IPS DF 6.9 (cell line): ENCODE measurements around the gene KHK.

ENCODE experiments used
- DNase-seq: peaks from one replicate; pipeline ENCODE4 v3.0.0-alpha.2; 2013; ENCODE audit warnings: low read depth, low spot score
- H3K27ac ChIP-seq: one replicate; pipeline ENCODE4 v1.5.1; 2013; ENCODE audit warnings: low read length, control low read depth
- H3K27me3 ChIP-seq: 2 replicates; pipeline ENCODE4 v1.6.1; 2013; ENCODE audit warnings: mild to moderate bottlenecking, low read length; ENCODE audit not compliant: control insufficient read depth, insufficient read depth
- H3K36me3 ChIP-seq: 2 replicates; pipeline ENCODE4 v1.6.1; 2013; ENCODE audit warnings: low read length; ENCODE audit not compliant: control insufficient read depth, insufficient read depth
- H3K4me1 ChIP-seq: 2 replicates; pipeline ENCODE4 v1.6.1; 2013; ENCODE audit warnings: low read length; ENCODE audit not compliant: control insufficient read depth, insufficient read depth
- H3K4me3 ChIP-seq: 2 replicates; pipeline ENCODE4 v1.5.1; 2013; ENCODE audit warnings: mild to moderate bottlenecking, low read length
- H3K9me3 ChIP-seq: 2 replicates; pipeline ENCODE4 v1.6.1; 2013; ENCODE audit warnings: low read length, inconsistent platforms; ENCODE audit not compliant: control insufficient read depth, insufficient read depth
- WGBS: extraction: QIAGEN DNeasy Blood & Tissue Kit; methylation state at CpG from one replicate; pipeline ENCODE4 v1.1.7; 2013; ENCODE audit warnings: mixed read lengths, missing lambda C conversion rate; ENCODE audit not compliant: insufficient read length, insufficient coverage; 5-methylcytosine and 5-hydroxymethylcytosine counted together

Gene KHK

DNA sequence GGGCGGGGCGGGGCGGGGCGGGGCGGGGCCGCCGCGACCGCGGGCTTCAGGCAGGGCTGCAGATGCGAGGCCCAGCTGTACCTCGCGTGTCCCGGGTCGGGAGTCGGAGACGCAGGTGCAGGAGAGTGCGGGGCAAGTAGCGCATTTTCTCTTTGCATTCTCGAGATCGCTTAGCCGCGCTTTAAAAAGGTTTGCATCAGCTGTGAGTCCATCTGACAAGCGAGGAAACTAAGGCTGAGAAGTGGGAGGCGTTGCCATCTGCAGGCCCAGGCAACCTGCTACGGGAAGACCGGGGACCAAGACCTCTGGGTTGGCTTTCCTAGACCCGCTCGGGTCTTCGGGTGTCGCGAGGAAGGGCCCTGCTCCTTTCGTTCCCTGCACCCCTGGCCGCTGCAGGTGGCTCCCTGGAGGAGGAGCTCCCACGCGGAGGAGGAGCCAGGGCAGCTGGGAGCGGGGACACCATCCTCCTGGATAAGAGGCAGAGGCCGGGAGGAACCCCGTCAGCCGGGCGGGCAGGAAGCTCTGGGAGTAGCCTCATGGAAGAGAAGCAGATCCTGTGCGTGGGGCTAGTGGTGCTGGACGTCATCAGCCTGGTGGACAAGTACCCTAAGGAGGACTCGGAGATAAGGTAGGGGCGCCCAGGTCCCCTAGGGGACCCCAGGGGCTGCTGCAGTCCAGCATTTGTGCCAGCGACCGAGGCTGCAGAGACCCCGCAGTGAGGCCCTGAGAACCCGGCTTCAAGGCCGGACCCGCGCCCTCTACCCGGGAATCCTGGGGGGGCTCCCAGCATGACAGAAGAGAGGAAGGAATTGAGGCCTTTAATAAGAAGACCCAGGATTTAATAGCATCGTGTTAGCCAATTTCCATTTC is at the start of gene KHK:
KHK (plus strand) TSS at position 49 of the 870 bp plus-strand sequence; CDS start at position 537, 488 bp downstream.
- Histone ChIP-seq H3K36me3 (no peaks in the 10 kb centered on the region; the same call in 1 of the 2 replicates), H3K27ac (no peak within 1 kb of the TSS), H3K4me1 (no peaks in the 10 kb centered on the region), H3K4me3 (peak within 1 kb of the TSS; percentile 53; the same call in 1 of the 2 replicates), H3K9me3 (no peaks in the 10 kb centered on the region), H3K27me3 (no peaks in the 10 kb centered on the region)
- DNase-seq = no peak
- WGBS = no CpG with 5 or more reads among the region's 54 CpGs

DNA sequence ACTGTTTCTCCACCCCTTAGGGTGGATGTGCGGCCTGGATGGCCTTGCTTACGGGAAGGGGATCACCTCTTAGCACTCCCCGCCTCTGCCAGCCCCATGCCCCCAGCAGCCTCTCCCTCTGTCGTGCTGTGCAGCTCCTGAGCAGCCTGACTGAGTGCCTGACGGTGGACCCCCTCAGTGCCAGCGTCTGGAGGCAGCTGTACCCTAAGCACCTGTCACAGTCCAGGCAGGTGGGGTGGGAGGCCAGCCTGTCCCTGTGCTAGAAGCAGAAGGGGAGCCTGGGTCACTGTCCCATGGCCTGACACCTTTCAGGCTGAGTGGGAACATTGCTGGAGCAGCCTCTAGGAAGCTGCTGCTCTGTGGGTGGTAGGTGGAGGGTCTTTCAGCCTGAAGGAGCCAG is 48.6 kb upstream of the KHK start:
- peaks cover 36% of the 10 kb centered on the region for H3K36me3 ChIP-seq
- DNase-seq = no peak
- no peak overlapping the region for H3K27ac ChIP-seq
- H3K4me3 ChIP-seq = no peak overlapping the region
- no peaks in the 10 kb centered on the region for H3K9me3 ChIP-seq
- no peaks in the 10 kb centered on the region for H3K4me1 ChIP-seq
- WGBS = no CpG with 5 or more reads among the region's 6 CpGs
- H3K27me3 ChIP-seq = no peaks in the 10 kb centered on the region

GRCh38 chr2:27038631-27039339 is 47.8 kb upstream of the KHK start:
- H3K27me3 ChIP-seq = no peaks in the 10 kb centered on the region
- H3K36me3 ChIP-seq = peaks cover 36% of the 10 kb centered on the region
- H3K9me3 ChIP-seq = no peaks in the 10 kb centered on the region
- WGBS = no CpG with 5 or more reads among the region's 17 CpGs
- no peak for DNase-seq
- H3K4me1 ChIP-seq = no peaks in the 10 kb centered on the region
- H3K27ac ChIP-seq = no peak overlapping the region
- no peak overlapping the region for H3K4me3 ChIP-seq

- Histone ChIP-seq H3K4me3 (no peak overlapping the region), H3K27ac (no peak overlapping the region), H3K9me3 (no peaks in the 10 kb centered on the region), H3K36me3 (peaks cover 36% of the 10 kb centered on the region), H3K4me1 (no peaks in the 10 kb centered on the region), H3K27me3 (no peaks in the 10 kb centered on the region)
- no peak for DNase-seq
- WGBS = no CpG with 5 or more reads among the region's 6 CpGs
Observed at GRCh38 chr2:27039426-27039825, 47.1 kb upstream of the KHK start.

GRCh38 chr2:27039871-27040270 is 46.7 kb upstream of the KHK start:
- no peak overlapping the region for H3K4me3 ChIP-seq
- no CpG with 5 or more reads among the region's 7 CpGs for WGBS
- DNase-seq = no peak
- no peak overlapping the region for H3K27ac ChIP-seq
- H3K4me1 ChIP-seq = no peaks in the 10 kb centered on the region
- no peaks in the 10 kb centered on the region for H3K27me3 ChIP-seq
- no peaks in the 10 kb centered on the region for H3K9me3 ChIP-seq
- peaks cover 36% of the 10 kb centered on the region for H3K36me3 ChIP-seq

DNA sequence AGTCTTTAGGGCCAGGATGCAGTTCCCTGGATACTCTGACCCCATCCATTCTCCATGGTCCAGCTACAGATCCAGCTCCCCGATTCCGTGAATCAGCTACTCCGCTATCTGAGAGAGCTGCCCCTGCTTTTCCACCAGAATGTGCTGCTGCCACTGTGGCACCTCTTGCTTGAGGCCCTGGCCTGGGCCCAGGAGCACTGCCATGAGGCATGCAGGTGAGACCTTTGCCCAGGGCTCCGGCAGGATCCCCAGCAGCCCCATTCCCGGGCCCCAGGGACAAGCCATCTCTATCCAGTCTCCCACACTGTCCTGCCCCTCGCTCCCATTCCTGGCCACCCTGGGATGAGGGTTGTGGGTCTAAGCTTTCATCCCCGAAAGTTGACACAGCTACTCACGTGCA is 46.3 kb upstream of the KHK start:
- no peaks in the 10 kb centered on the region for H3K4me1 ChIP-seq
- no peak overlapping the region for H3K27ac ChIP-seq
- no peak for DNase-seq
- no peaks in the 10 kb centered on the region for H3K9me3 ChIP-seq
- WGBS = no CpG with 5 or more reads among the region's 8 CpGs
- H3K4me3 ChIP-seq = no peak overlapping the region
- H3K27me3 ChIP-seq = no peaks in the 10 kb centered on the region
- H3K36me3 ChIP-seq = peaks cover 36% of the 10 kb centered on the region

DNA sequence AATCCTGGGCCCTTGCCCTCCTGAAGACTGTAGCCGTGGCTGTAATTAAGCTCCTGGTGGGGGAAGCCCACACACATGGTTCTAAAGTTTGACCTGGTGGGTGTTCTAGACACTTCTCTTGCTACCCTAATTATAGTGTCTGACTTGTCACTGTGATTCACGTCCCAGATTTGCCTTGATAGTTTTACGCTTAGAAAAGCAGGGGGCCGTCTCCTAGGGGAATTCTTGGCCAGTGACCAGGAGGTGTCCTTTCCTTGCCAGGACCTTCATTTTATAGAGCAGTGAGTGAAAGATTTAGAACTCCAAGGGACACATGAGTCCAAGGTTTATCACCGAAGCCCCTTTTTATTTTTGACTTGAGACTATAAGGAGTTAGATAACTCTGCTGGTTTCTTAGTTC is 44.8 kb upstream of the KHK start:
- no peak for DNase-seq
- no CpG with 5 or more reads among the region's 5 CpGs for WGBS
- Histone ChIP-seq H3K4me3 (no peak overlapping the region), H3K4me1 (no peaks in the 10 kb centered on the region), H3K36me3 (peaks cover 26% of the 10 kb centered on the region), H3K9me3 (no peaks in the 10 kb centered on the region), H3K27me3 (no peaks in the 10 kb centered on the region), H3K27ac (no peak overlapping the region)

GRCh38 chr2:27042159-27042661 is 44.4 kb upstream of the KHK start:
- H3K4me1 ChIP-seq = no peaks in the 10 kb centered on the region
- no peaks in the 10 kb centered on the region for H3K27me3 ChIP-seq
- no peak overlapping the region for H3K27ac ChIP-seq
- WGBS = no CpG with 5 or more reads among the region's 10 CpGs
- H3K36me3 ChIP-seq = peaks cover 23% of the 10 kb centered on the region
- no peaks in the 10 kb centered on the region for H3K9me3 ChIP-seq
- no peak for DNase-seq
- no peak overlapping the region for H3K4me3 ChIP-seq

DNA sequence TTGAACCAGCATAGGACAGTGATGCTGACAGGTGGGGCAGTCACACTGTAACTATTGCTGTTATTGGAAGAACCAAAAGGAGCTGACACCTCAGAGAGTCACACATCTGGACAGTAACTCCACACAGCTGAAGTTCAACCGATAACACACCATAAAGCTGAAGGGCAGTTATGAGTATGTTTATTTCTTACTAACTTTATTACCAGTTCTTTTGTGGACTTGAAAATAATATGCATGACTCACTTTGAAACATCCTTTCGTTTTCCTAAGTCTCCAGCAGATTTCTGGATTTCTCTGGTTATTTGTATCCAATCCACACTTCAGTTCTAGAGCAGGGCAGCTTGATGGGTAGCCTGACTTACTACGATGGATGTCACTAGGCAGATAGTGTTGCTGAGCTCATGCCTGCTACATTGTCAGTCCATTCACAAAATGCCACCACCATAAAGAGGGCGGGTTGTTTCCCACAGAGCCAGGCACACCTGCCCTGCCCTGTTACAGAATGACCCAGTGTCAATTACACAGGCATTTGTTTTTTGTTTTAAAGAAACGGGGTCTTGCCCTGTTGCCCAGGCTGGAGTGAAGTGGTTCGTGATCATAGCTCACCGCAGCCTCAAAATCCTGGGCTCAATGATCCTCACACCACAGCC is 43.5 kb upstream of the KHK start:
- H3K27ac ChIP-seq = no peak overlapping the region
- DNase-seq = no peak
- WGBS = no CpG with 5 or more reads among the region's 7 CpGs
- H3K4me1 ChIP-seq = no peaks in the 10 kb centered on the region
- no peak overlapping the region for H3K4me3 ChIP-seq
- H3K27me3 ChIP-seq = no peaks in the 10 kb centered on the region
- H3K9me3 ChIP-seq = no peaks in the 10 kb centered on the region
- peaks cover 15% of the 10 kb centered on the region for H3K36me3 ChIP-seq
